H1 (cell line): Measurements from ENCODE around the gene ATOH8. TPM values are rescaled to one million over a fixed set of nuclear protein-coding genes. Genes with fewer than 3 reads are reported as not detected.

Experiments
- CTCF ChIA-PET: fragments of 300-600 bp; sonication (Branson Sonifier 250); formaldehyde crosslinking; loops from one replicate; lab custom pipeline; 2021; ENCODE audit not compliant: partially characterized antibody; lab: Charles Lee
- POLR2A ChIA-PET: fragments of 300-600 bp; sonication (Branson Sonifier 250); formaldehyde crosslinking; loops from one replicate; lab custom pipeline; 2021; ENCODE audit warnings: inconsistent platforms; ENCODE audit not compliant: partially characterized antibody; lab: Charles Lee
- DNase-seq, 2 experiments: peaks; one replicate each; pipeline versions ENCODE4 v3.0.0 to v3.0.0-alpha.2; 2010 to 2022; ENCODE audit warnings: low spot score in 2 of 2, low read depth in 1 of 2, mixed read lengths in 1 of 2
- FAIRE-seq: peaks from 2 replicates; lab custom pipeline; 2011; peaks lifted over from hg19 to GRCh38; lab: Jason Lieb, UNC
- H2AFZ ChIP-seq: 2 replicates; pipeline ENCODE4 v1.8.1; 2012; ENCODE audit warnings: low read length, inconsistent platforms
- H2AK5ac ChIP-seq: 2 replicates; pipeline ENCODE4 v1.6.1; 2013; ENCODE audit warnings: low read depth, low read length
- H2BK120ac ChIP-seq: replicated peaks from 2 replicates; pipeline ENCODE3; 2013; ENCODE audit warnings: low read depth, low read length, inconsistent platforms
- H2BK12ac ChIP-seq: 2 replicates; pipeline ENCODE4 v1.6.1; 2013; ENCODE audit warnings: low read depth, low read length
- H2BK15ac ChIP-seq: 2 replicates; pipeline ENCODE4 v1.6.1; 2013; ENCODE audit warnings: low read length
- H2BK20ac ChIP-seq: 2 replicates; pipeline ENCODE4 v1.6.1; 2013; ENCODE audit warnings: low read length
- H2BK5ac ChIP-seq: 2 replicates; pipeline ENCODE4 v1.6.1; 2013; ENCODE audit warnings: low read depth, low read length
- H3K14ac ChIP-seq: 2 replicates; pipeline ENCODE4 v1.6.1; 2013; ENCODE audit warnings: inconsistent platforms; ENCODE audit not compliant: insufficient read length
- H3K18ac ChIP-seq: 2 replicates; pipeline ENCODE4 v1.6.1; 2013; ENCODE audit warnings: low read length; ENCODE audit errors: extremely low read depth
- H3K23ac ChIP-seq: 2 replicates; pipeline ENCODE4 v1.6.1; 2013; ENCODE audit warnings: inconsistent platforms; ENCODE audit not compliant: insufficient read length
- H3K23me2 ChIP-seq: 2 replicates; pipeline ENCODE4 v1.6.1; 2013; ENCODE audit warnings: low read depth, low read length
- H3K27ac ChIP-seq: 2 replicates; pipeline ENCODE4 v1.6.1; 2011; ENCODE audit warnings: low read depth, low read length, inconsistent platforms
- H3K27me3 ChIP-seq, 4 experiments: replicated peaks in 1 of 4; 1 replicate in 1 of 4; 2 replicates in 3 of 4; pipeline versions ENCODE4 v1.6.1 to v1.8.1; 2011 to 2013; ENCODE audit warnings: low read length in 3 of 4, mild to moderate bottlenecking in 3 of 4, inconsistent platforms in 2 of 4, mixed read lengths in 2 of 4, moderate library complexity in 1 of 4; ENCODE audit not compliant: control insufficient read depth in 3 of 4, insufficient read depth in 3 of 4; ENCODE audit errors: extremely low read depth in 1 of 4
- H3K36me3 ChIP-seq, 4 experiments: 2 replicates each; pipeline versions ENCODE4 v1.6.1 to v1.8.1; 2011 to 2013; ENCODE audit warnings: mild to moderate bottlenecking in 4 of 4, low read length in 3 of 4, moderate library complexity in 2 of 4, control low read depth in 1 of 4, inconsistent platforms in 1 of 4; ENCODE audit not compliant: insufficient read depth in 4 of 4, control insufficient read depth in 2 of 4
- H3K4ac ChIP-seq: replicated peaks from 2 replicates; pipeline ENCODE3; 2013; ENCODE audit warnings: low read length, low read depth, mixed read lengths, inconsistent platforms; ENCODE audit not compliant: insufficient read length
- H3K4me1 ChIP-seq, 4 experiments: replicated peaks in 1 of 4; 1 replicate in 1 of 4; 2 replicates in 3 of 4; pipeline versions ENCODE4 v1.6.1 to v1.8.1; 2011 to 2013; ENCODE audit warnings: low read length in 3 of 4, inconsistent platforms in 2 of 4, mixed read lengths in 1 of 4; ENCODE audit not compliant: insufficient read depth in 4 of 4, control insufficient read depth in 3 of 4
- H3K4me2 ChIP-seq, 2 experiments: 2 replicates each; pipeline versions ENCODE4 v1.6.1 to v1.8.1; 2011 to 2013; ENCODE audit warnings: low read depth in 2 of 2, low read length in 2 of 2, control low read depth in 1 of 2, inconsistent platforms in 1 of 2, mild to moderate bottlenecking in 1 of 2; ENCODE audit not compliant: insufficient read depth in 1 of 2
- H3K4me3 ChIP-seq, 4 experiments: fragments of 200-600, 300-600 bp in 1 of 4; sonication (generic), shearing (Covaris generic), sonication (Bioruptor Twin) in 1 of 4; 2 replicates each; pipeline versions ENCODE4 v1.5.1 to v1.8.1; 2011 to 2016; ENCODE audit warnings: low read length in 4 of 4, low read depth in 3 of 4, control low read depth in 2 of 4, inconsistent platforms in 2 of 4, mild to moderate bottlenecking in 2 of 4, mixed read lengths in 1 of 4, moderate library complexity in 1 of 4; ENCODE audit not compliant: insufficient read depth in 2 of 4; ENCODE audit errors: extremely low read depth in 1 of 4
- H3K56ac ChIP-seq: replicated peaks from 2 replicates; pipeline ENCODE3; 2013; ENCODE audit warnings: low read depth, mild to moderate bottlenecking, mixed read lengths, low read length, inconsistent platforms; ENCODE audit not compliant: insufficient read length
- H3K79me1 ChIP-seq: 2 replicates; pipeline ENCODE4 v1.6.1; 2013; ENCODE audit warnings: low read depth, low read length, control low read depth
- H3K79me2 ChIP-seq, 2 experiments: 2 replicates each; pipeline versions ENCODE4 v1.6.1 to v1.8.1; 2012 to 2013; ENCODE audit warnings: low read length in 2 of 2, mild to moderate bottlenecking in 2 of 2, inconsistent platforms in 1 of 2; ENCODE audit not compliant: insufficient read depth in 2 of 2, control insufficient read depth in 1 of 2
- H3K9ac ChIP-seq, 4 experiments: replicated peaks in 1 of 4; 1 replicate in 1 of 4; 2 replicates in 3 of 4; pipeline versions ENCODE4 v1.6.1 to v1.8.1; 2011 to 2013; ENCODE audit warnings: low read depth in 3 of 4, low read length in 3 of 4, control low read depth in 2 of 4, mild to moderate bottlenecking in 2 of 4, moderate library complexity in 2 of 4, inconsistent platforms in 1 of 4; ENCODE audit errors: extremely low read depth in 1 of 4
- H3K9me3 ChIP-seq, 2 experiments: 2 replicates each; pipeline versions ENCODE4 v1.6.1 to v1.8.1; 2012 to 2013; ENCODE audit warnings: mild to moderate bottlenecking in 2 of 2, moderate library complexity in 2 of 2, control low read depth in 1 of 2, inconsistent platforms in 1 of 2, low read depth in 1 of 2, low read length in 1 of 2, mixed read lengths in 1 of 2; ENCODE audit not compliant: insufficient read depth in 2 of 2
- H4K20me1 ChIP-seq, 2 experiments: replicated peaks in 1 of 2; 2 replicates each; pipeline versions ENCODE3 to v1.8.1; 2011 to 2013; ENCODE audit warnings: inconsistent platforms in 2 of 2, low read length in 2 of 2, mild to moderate bottlenecking in 1 of 2; ENCODE audit not compliant: insufficient read depth in 2 of 2, control insufficient read depth in 1 of 2
- H4K5ac ChIP-seq: 2 replicates; pipeline ENCODE4 v1.6.1; 2013; ENCODE audit warnings: low read length, low read depth, mixed read lengths, inconsistent platforms; ENCODE audit not compliant: insufficient read length
- H4K8ac ChIP-seq: 2 replicates; pipeline ENCODE4 v1.8.0; 2013; ENCODE audit warnings: mild to moderate bottlenecking, moderate library complexity, low read length, inconsistent platforms; ENCODE audit not compliant: insufficient read depth; ENCODE audit errors: extremely low read depth
- H4K91ac ChIP-seq: replicated peaks from 2 replicates; pipeline ENCODE3; 2013; ENCODE audit warnings: low read length, mixed read lengths, inconsistent platforms; ENCODE audit not compliant: insufficient read length
- BCL11A ChIP-seq, 2 experiments: IDR thresholded peaks; one replicate each; pipeline ENCODE4 v1.6.1; 2011; ENCODE audit warnings: low read depth in 2 of 2, low read length in 2 of 2, mild to moderate bottlenecking in 2 of 2
- EP300 ChIP-seq, 2 experiments: IDR thresholded peaks; 1 replicate in 1 of 2; 2 replicates in 1 of 2; pipeline ENCODE4 v1.6.1; 2011 to 2012; ENCODE audit warnings: low read depth in 2 of 2, low read length in 2 of 2, mild to moderate bottlenecking in 2 of 2, borderline replicate concordance in 1 of 2, inconsistent platforms in 1 of 2, moderate library complexity in 1 of 2
- EZH2 ChIP-seq: fragments of 200-600 bp; sonication (generic); IDR thresholded peaks from 2 replicates; pipeline ENCODE4 v1.7.1; 2012; ENCODE audit warnings: low read depth, mild to moderate bottlenecking, moderate library complexity, low read length, inconsistent platforms; ENCODE audit not compliant: severe bottlenecking
- RAD21 ChIP-seq, 2 experiments: IDR thresholded peaks in 1 of 2; conservative IDR thresholded peaks in 1 of 2; 2 replicates each; pipeline ENCODE4 v1.6.1; 2011; ENCODE audit warnings: low read depth in 2 of 2, low read length in 2 of 2, improper control_type of control experiment in 1 of 2, inconsistent platforms in 1 of 2, mild to moderate bottlenecking in 1 of 2, moderate library complexity in 1 of 2
- SIX5 ChIP-seq: IDR thresholded peaks from 2 replicates; pipeline ENCODE4 v1.6.1; 2011; ENCODE audit warnings: mild to moderate bottlenecking, low read depth, low read length
- ZNF274 ChIP-seq: IDR thresholded peaks from 2 replicates; pipeline ENCODE4 v1.7.0; 2012; ENCODE audit warnings: low read length, borderline replicate concordance; ENCODE audit errors: extremely low read depth
- WGBS, 2 experiments: shearing (Covaris generic) in 1 of 2; methylation state at CpG; one replicate each; pipeline versions ENCODE4 v1.1.6 to v1.1.7; 2013 to 2015; ENCODE audit warnings: low lambda C conversion rate in 2 of 2, mixed read lengths in 2 of 2, inconsistent platforms in 1 of 2, low coverage in 1 of 2, missing lambda C conversion rate in 1 of 2; ENCODE audit not compliant: insufficient replicate concordance in 2 of 2, insufficient coverage in 1 of 2, insufficient read length in 1 of 2; ENCODE audit errors: extremely low coverage in 1 of 2, missing lambda C conversion rate in 1 of 2; 5-methylcytosine and 5-hydroxymethylcytosine counted together
- polyA plus RNA-seq, 7 experiments: library from polyadenylated mRNA; depleted of rRNA in 3 of 7; stranded (reverse) in 5 of 7; unstranded in 2 of 7; fragments of >200 nt in 5 of 7; fragments of 200-250 nt in 2 of 7; gene quantifications; 1 replicate in 5 of 7; 2 replicates in 1 of 7; 4 replicates in 1 of 7; pipeline versions ENCODE4 v1.2.1 to v1.2.3, GENCODE V29; 2011 to 2013; ENCODE audit warnings: missing spikeins in 2 of 7, mixed read lengths in 2 of 7
- total RNA-seq: library from RNA; stranded (reverse); fragmentation: NEBNext Ultra II Directional; extraction: Animal tissue kit (Norgen Biotek cat#: 25700); gene quantifications from 2 replicates; pipeline ENCODE4 v1.2.1, GENCODE V29; 2021

ATOH8 gene
- total and polyA plus RNA-seq, 2 of the 8 experiments (the other 6 are each of a cell fraction or from before 2014, with no cell fraction given): 0.50 to 0.53 TPM

GRCh38 chr2:85830645-85831044 is 76.9 kb downstream of the ATOH8 start:
- H2AFZ ChIP-seq: no peak overlapping the region
- DNase-seq: no peak
- no peaks in the 10 kb centered on the region for H4K20me1 ChIP-seq
- no peak overlapping the region for H2BK20ac ChIP-seq
- no peaks in the 10 kb centered on the region for H3K9me3 ChIP-seq
- H3K27me3 ChIP-seq: no peaks in the 10 kb centered on the region
- H3K79me1 ChIP-seq: no peaks in the 10 kb centered on the region
- no peak overlapping the region for H3K9ac ChIP-seq
- TF ChIP-seq BCL11A (IDR thresholded peaks at IDR 0.05; ENCODE audit: low read depth in 2 of 2, low read length in 2 of 2) (no peak), EZH2 (no peak), EP300 (IDR thresholded peaks at IDR 0.05; ENCODE audit: borderline replicate concordance in 1 of 2, low read depth in 2 of 2, low read length in 2 of 2) (no peak), ZNF274 (no peak), RAD21 (IDR thresholded peaks at IDR 0.05 in 1 of 2, conservative IDR thresholded peaks at IDR 0.05 in 1 of 2; ENCODE audit: low read depth in 2 of 2, low read length in 2 of 2) (no peak), SIX5 (no peak)
- TF ChIP-seq, all 59 proteins: peak for 0
- no peak overlapping the region for H4K5ac ChIP-seq
- H2BK5ac ChIP-seq: no peak overlapping the region
- H3K18ac ChIP-seq: no peak overlapping the region
- H3K4me1 ChIP-seq: peaks cover 0 to 3% (median 0%) of the 10 kb centered on the region in 4 experiments; a peak in 3 of 7 replicates
- H4K91ac ChIP-seq: no peak overlapping the region
- no peak overlapping the region for H3K23ac ChIP-seq
- FAIRE-seq: no peak
- WGBS, 2 experiments: 60% methylated on average over 1 of the region's 1 CpG; no CpG with 5 or more reads in 1 of the 2 experiments
- no peaks in the 10 kb centered on the region for H3K23me2 ChIP-seq
- no peak overlapping the region for H3K4me2 ChIP-seq
- H3K36me3 ChIP-seq: no peaks in the 10 kb centered on the region
- ChIA-PET POLR2A (no interaction called here), CTCF (interaction anchor here (0.8 to 6.0 kb wide), 11 partner anchors 10 to 248 kb away, joined by 3 to 61 read pairs (median 3); partner anchors contain the start of gene ST3GAL5)
- no peak overlapping the region for H2AK5ac ChIP-seq
- H3K79me2 ChIP-seq: no peaks in the 10 kb centered on the region
- H2BK120ac ChIP-seq: no peak overlapping the region
- H2BK15ac ChIP-seq: no peak overlapping the region
- no peak overlapping the region for H3K56ac ChIP-seq
- H4K8ac ChIP-seq: no peak overlapping the region
- no peak overlapping the region for H3K14ac ChIP-seq
- H3K4me3 ChIP-seq: no peak overlapping the region
- H3K27ac ChIP-seq: no peak overlapping the region
- H3K4ac ChIP-seq: no peak overlapping the region
- no peak overlapping the region for H2BK12ac ChIP-seq
